Measurements from ENCODE around the gene ZSWIM1.
A peak's percentile ranks its signal among the peaks of the same experiment; 100 is the strongest.
"Not testable (repeated sequence)": the region's sequence is repeated elsewhere in the genome, so short reads cannot be mapped to it uniquely, and the experiment has no call there.

ZSWIM1 gene

DNA sequence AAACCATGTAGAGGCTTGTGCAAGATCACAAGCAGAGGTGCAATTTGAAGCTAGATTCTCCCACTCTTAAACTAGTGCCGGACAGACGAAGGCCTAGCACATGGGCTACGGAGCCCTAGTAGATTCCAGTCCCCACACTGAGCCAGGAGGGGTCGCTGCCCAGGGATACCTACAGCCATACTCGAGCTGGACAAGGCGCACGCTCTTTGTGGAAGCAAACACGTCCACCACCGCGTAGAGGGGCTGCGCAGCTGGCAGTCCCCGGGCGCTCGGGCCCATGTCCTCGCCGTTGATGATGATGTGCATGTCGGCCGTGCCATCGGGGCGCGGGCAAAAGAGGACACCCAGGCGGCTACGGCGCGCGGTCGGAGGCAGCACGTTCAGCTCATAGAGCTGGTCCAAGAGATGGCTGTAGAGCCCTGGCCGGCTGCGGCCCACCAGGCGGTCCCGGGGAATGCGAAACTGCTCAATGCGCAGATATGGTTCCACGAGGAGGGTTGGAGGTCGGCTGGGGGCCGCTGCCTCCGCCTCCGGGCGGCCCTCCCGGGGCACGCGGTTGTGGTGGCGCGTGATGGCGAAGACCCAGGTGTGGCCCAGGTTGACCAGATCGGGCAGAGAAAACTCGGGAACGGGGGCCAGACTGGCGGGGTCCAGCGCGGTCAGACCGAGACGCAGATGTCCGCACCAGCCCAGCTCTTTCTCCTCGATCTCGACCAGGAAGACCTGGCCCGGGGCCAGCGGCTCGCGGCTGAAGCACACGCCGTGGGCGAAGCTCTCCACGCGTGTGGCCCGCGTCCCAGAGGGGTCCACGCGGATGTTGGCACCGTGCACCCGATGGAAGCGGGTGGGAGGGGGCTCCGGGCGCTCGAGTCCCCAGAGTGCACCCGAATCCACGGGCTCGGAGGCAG, 9.3 kb downstream of the ZSWIM1 start:
- no peak for DNase-seq (ENCODE audit: low read depth)

DNA sequence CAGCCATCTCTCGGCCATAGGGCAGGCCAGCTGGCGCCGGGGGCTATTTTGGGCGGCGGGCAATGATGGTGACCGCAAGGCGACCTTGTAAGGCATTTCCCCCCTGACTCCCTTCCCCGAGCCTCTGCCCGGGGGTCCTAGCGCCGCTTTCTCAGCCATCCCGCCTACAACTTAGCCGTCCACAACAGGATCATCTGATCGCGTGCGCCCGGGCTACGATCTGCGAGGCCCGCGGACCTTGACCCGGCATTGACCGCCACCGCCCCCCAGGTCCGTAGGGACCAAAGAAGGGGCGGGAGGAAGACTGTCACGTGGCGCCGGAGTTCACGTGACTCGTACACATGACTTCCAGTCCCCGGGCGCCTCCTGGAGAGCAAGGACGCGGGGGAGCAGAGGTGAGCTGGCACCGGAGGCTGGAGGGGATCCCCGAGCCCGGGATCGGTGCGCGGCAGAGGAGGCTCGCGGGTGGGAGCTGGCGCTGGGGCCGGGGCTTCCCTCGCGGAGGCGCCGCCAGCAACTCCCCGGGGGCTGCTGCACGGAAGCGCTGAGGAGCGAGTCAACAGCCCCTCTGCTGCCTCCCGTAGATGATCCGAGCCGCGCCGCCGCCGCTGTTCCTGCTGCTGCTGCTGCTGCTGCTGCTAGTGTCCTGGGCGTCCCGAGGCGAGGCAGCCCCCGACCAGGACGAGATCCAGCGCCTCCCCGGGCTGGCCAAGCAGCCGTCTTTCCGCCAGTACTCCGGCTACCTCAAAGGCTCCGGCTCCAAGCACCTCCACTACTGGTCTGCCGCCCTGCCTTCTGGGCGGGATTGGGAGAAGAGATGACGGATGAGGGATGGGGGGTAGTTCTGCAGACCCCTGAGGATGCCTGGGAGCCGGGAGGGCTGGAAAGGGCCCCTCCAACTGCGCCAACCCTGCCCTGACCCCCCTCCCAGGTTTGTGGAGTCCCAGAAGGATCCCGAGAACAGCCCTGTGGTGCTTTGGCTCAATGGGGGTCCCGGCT, 10.3 kb downstream of the ZSWIM1 start, which contains the start of the genes CTSA and NEURL2:
TSS of gene CTSA (plus strand) at position 351 of the 999 bp plus-strand sequence. CDS start at position 585, 234 bp downstream.
TSS of gene NEURL2 (minus strand) at position 224 of the 999 bp plus-strand sequence. CDS start at position 7, 217 bp downstream.
- DNase-seq (ENCODE audit: low read depth) = peak; percentile 73

DNA sequence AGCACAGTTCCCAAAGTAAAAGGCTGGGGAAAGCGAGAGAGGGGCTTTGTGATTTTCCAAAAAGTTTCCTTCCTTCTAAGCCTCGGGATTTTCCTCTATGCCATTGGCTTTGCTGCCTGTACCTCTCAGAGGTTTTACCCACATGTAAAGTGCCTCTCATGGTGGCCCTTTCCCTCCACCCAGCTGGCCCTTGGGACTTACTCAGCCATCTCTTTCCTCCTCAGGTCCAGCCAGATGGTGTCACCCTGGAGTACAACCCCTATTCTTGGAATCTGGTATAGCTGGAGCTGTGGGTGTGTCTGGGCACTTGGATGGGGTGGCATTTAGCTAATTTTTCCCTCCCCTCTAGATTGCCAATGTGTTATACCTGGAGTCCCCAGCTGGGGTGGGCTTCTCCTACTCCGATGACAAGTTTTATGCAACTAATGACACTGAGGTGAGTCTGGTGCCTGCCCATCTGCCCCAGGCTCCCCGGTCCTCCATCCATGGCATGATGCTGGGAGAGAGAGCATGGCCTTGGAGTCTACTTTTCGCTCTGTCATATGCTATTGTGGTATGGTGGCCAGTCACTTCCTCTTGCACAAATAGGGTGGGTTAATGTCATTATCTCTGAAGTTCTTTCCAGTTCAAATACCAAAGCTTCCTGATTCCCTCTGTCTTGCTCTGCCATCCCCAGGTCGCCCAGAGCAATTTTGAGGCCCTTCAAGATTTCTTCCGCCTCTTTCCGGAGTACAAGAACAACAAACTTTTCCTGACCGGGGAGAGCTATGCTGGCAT, 11.2 kb downstream of the ZSWIM1 start:
- no peak for DNase-seq (ENCODE audit: low read depth)

DNA sequence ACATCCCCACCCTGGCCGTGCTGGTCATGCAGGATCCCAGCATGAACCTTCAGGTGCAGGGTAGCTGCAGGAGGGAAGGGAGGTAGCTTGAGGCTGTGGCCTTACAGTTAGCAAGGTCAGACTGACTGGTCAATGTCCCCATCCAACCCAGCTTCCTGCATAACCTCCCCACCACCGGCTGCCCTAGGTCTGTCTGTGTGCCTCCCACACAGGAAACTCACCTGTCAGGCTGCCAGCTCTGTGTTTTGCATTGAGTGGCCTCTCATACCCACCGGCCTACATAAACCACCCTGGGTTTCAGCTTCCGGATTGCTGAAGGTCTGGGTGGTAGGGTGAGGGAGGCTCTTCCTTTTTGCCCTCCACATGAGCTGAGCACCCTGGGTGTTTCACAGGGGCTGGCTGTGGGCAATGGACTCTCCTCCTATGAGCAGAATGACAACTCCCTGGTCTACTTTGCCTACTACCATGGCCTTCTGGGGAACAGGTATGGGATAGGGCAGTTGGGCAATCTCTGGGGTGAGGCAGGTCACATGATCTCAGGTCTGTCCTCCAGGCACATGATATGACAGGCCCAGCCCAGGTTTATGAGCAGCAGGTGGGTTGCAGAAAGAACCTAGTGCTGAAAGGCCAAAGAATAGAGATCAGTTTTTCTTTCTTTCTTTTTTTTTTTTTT, 11.9 kb downstream of the ZSWIM1 start:
- no peak for DNase-seq (ENCODE audit: low read depth)

DNA sequence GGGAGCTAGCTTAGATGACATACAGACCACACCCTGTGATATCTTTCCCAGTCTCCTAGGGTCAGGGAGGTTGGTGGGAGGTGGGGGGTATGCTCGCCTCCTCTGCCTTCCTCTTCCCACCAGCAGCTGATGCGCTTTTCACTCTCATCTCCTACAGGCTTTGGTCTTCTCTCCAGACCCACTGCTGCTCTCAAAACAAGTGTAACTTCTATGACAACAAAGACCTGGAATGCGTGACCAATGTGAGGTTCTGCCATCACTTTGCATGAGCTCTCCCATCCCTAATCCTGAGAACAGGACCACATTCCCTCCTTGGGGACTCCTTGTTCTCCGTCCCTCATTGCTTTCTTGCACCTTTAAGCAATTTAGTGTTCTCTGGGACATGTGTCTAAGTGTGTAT, 12.8 kb downstream of the ZSWIM1 start:
- DNase-seq (ENCODE audit: low read depth) = no peak

DNA sequence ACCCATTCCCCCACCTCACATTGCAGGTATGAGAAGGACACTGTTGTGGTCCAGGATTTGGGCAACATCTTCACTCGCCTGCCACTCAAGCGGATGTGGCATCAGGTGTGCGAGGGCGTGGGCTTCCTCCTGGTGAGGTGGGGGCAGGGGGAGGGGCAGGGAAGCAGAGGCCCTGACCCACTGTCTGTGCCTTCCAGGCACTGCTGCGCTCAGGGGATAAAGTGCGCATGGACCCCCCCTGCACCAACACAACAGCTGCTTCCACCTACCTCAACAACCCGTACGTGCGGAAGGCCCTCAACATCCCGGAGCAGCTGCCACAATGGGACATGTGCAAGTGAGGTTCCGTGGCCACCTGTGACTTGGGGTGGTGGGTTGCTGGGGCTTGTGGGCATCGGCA, 13.8 kb downstream of the ZSWIM1 start:
- DNase-seq (ENCODE audit: low read depth) = no peak

DNA sequence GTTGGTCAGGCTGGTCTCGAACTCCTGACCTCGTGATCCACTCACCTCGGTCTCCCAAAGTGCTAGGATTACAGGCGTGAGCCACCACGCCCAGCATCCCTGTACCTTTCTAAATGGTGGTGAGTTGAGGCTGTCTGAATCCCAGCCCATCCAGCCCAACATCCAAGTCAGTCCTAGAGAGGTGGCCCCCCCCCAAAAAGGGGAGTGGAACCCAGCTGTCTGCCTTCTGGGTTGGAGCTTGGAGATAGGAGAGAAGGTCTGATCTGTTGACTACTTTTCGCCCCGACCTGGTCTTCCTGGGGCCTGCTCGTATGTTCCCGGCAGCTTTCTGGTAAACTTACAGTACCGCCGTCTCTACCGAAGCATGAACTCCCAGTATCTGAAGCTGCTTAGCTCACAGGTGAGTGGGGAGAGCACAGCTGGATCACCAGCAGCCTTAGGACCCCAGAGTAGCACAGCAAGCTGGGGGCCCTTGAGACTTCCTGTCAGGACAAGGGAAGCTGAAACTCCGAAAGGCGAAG, 15.7 kb downstream of the ZSWIM1 start:
- DNase-seq (ENCODE audit: low read depth) = no peak

DNA sequence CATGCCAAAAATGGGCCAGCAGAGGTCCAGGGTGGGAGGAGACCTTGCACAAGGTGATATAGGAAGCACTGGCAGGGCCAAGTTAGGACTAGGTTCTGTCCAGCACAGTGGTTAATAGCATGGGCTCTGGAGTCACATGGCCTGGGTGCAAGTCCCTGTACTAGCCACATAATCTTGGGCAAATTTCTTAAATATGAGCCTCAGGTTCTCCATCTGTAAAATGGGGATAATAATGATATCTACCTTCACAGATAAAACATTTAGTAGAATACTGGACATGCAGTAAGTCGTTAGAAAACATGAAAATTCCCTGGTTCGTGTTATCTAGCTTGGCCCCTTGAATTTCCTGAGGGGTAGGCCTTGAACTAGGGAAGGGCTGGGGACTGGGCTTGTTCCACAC, 16.3 kb downstream of the ZSWIM1 start:
- no peak for DNase-seq (ENCODE audit: low read depth)

DNA sequence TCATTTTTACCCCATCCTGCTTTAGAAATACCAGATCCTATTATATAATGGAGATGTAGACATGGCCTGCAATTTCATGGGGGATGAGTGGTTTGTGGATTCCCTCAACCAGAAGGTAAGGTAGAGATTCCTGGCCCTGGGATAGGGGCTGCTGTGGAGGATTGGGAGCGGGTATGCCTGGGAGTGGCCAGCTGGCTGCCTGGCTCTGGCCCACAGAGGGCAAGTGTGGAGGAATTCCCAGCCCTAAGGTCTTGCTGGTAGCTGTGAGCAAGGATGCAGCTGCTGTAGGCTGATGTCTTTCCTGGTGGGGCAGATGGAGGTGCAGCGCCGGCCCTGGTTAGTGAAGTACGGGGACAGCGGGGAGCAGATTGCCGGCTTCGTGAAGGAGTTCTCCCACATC, 16.7 kb downstream of the ZSWIM1 start:
- no peak for DNase-seq (ENCODE audit: low read depth)

DNA sequence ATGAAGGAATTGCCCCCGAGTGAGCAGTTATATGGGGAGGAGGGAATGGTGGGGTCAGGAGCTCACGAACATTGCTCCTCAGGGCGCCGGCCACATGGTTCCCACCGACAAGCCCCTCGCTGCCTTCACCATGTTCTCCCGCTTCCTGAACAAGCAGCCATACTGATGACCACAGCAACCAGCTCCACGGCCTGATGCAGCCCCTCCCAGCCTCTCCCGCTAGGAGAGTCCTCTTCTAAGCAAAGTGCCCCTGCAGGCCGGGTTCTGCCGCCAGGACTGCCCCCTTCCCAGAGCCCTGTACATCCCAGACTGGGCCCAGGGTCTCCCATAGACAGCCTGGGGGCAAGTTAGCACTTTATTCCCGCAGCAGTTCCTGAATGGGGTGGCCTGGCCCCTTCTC, 17.3 kb downstream of the ZSWIM1 start:
- DNase-seq (ENCODE audit: low read depth) = no peak

DNA sequence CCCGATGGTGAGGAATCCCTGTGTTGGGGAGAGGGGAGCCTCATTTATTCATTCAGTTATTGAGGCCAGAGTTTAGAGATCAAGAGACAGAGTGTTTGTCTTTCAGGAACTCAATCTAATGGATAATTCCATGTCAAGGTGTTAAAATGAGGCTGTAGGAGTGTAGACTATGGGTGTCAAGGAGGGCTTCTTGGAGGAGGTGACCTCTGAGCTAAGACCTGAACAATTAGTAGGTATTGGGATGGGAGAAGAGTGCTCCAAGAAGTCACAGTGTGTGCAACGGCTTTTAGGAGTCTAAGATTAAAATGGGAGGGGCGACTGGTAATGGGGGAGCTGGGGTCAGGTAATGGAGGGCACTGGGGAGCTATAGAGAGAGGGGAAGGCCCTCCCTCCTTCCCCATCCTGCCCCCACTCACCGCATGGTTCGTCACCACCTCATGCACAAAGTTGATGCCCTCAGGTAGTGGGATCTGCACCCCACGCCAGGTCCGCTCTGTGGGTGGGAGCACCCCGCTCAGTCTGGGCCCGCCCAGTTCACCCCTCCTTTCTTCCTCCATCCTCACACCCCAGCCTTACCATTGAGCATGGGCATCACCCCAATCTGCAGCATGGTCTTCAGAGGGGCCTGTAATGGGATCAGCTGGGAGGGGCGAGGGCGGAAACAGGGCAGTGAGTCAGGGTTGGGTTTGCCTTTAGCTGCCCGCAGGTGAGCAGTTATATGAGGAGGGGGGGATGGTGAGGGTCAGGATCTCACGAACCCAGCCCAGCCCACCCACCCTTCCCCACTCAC, 18.2 kb downstream of the ZSWIM1 start:
- no peak for DNase-seq (ENCODE audit: low read depth)

DNA sequence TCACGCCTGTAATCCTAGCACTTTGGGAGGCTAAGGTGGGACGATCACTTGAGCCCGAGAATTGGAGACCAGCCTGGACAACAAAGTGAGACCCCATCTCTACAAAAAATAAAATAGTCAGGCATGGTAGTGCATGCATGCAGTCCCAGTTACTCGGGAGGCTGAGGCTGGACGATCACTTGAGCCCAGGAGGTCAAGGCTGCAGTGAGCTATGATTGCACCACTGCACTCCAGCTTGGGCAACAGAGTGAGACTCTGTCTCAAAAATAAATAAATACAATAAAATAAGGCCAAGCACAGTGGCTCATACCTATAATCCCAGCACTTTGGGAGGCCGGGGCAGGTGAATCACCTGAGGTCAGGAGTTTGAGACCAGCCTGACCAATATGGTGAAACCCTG, 20.3 kb downstream of the ZSWIM1 start:
- DNase-seq (ENCODE audit: low read depth) = not testable (repeated sequence)

DNA sequence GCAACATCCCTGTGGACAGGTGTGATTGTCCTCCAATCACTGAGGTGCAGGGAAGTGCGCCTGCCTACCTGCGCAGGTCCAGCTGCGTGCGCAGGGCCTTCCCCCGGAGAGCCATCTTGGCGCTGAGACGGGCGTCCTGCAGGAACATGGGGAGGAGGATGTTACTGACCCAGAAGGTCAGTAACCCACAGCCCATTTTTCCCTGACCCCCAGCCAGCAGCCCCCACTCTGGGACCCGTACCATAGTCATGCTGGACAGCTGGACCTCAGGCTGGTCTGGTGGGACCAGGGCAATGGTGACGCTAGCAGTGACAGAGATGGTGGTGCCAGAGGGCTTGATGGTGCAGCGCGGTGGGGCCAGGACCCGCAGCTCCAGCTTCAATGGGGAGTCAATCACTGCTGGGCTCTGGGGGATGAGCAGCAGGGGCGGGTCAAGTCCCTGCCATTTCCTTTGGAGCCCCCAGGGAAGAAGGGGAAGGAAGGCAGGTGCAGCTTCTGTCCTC, 21.2 kb downstream of the ZSWIM1 start:
- no peak for DNase-seq (ENCODE audit: low read depth)

DNA sequence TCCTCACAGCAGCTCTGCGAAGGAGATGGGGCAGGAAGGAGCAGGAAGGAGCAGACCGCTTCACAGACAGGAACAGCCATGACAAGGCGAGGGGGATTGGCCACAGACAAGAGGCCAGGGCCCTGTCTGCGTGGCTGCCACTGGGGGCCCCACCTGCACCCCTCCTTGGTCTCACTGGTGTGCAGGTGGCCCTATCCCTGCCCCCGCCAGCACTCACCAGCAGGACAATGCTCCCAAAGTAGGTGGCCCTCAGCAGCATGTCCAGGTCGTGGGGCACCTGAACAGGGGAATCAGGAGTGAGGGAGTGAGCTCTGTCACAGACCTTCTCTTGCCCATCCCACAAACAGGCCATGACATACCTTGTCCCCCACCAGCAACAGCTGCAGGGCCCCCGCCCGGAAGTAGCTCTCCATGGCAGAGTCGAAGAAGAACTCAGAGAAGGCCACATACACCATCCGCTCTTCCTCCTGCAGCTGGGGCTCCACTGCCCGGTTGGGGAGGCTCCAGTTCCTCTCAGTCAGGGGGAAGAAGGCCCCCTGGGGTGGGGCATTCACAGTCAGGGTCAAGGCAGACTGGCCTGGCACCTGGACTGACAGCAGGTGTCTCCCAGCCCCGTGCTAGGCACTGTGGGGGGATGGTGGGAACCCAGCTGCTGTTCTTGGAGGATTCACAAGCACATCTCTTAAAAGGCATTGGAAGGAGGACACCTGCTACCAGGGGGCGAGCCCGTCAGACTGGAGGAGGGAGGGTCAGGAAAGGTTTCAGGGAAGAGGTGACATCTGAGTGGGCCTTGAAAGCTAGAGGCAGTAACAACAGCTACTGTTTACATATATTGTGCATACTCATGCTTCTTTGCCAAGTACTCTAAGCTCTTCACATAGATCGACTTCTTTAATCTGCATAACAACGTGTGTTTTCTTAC, 23.8 kb downstream of the ZSWIM1 start:
- DNase-seq (ENCODE audit: low read depth) = no peak

DNA sequence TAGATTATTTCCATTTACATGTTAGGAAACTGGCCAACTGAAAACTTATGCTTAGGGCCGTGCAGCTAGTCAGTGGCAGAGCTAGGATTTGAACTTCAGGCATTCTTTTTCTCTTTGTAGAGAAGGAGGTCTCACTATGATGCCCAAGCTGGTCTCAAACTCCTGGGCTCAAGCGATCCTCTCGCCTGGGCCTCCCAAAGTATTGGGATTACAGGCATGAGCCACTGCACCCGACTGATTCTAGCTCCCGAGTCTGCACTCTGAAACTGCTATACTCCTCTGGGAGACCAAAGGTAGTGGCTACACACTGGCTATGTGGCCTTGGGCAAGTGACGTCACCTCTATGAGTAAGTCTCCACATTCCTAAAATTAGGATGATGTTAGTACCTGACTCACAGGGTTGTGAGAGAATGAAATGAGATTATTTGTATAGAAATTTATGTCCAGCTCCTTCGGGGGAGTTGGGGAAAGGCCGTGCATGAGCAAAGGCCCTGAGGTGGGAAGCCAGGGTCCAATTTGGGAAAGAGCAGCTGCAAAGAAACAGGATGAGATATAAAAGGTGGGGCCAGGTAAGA, 24.6 kb downstream of the ZSWIM1 start:
- no peak for DNase-seq (ENCODE audit: low read depth)

DNA sequence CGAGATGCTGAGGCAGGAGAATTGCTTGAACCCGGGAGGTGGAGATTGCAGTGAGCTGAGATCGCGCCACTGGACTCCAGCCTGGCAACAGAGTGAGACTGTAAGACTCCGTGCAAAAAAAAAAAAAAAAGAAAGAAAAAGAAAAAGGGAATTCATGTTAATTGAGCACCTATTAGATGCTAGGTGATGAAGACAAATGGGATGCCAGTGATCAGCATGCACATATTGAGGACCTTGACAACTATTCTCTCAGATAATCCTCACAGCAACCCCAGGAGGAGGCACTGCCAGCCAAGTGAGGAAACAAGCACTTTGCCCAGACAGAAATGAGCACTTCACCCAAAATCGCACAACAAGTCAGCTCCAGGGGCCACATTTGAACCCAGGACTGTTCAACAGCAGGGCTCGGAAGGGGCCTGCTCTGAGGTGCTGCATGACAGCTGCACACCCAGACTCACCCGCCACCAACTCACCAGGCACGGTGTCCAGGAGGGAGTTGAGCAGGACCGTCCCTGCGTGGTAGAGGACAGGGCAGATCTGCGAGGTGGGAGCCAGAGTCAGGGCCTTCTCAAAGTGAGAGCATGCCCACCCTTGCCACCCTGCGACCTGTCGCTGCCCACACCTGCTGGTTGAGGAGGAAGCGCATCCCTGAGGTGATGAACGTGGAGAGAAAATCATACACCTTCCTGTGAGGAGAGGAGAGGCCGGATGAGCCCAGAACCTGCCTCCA, 26.4 kb downstream of the ZSWIM1 start:
- no peak for DNase-seq (ENCODE audit: low read depth)

DNA sequence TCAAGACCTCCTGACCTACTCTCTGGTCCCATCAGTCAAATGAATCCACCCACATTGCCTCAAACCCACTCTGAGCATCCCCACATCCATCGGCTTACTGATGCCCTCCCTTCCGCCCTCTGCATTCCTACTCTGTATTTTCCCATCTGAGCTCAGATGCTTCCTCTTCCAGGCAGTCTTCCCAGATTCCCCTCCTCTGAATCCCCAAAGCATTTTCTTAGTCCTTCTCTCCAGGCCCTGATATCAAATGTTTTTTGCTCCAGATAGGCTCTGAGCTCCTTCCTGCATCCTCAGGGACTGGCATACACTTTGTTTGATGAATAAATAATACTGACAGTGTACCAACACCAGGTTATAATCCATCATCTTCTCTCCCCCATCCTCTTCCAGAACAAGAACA, 27.1 kb downstream of the ZSWIM1 start:
- no peak for DNase-seq (ENCODE audit: low read depth)

DNA sequence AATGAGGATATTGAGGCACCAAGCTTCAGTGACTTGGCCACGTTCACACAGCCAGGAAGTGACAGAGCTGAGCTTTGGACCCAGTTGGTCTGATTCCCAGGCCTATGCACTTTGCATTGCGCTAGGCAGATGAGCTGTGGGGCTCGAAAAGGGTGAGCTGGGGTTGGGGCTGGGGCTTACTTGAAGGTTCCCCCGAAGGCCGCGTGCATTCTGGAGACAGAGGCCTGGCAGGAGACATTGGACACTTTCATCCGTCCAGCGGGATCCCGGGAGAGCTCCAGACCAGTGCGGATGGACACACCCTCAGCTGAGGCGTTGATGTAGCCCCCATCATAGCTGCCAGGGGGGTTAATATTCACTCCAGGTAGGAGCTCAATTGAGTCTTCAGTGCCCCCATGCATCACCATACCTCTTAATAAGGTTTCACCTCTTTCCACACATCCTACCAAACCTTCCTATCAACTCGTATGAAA, 28.3 kb downstream of the ZSWIM1 start:
- DNase-seq (ENCODE audit: low read depth) = no peak

All from activated gamma-delta T cell treated with anti-CD3 and anti-CD28 coated beads, Interleukin-2, amount 50 U/mL, for 16 hours (primary cell).